PC-9 (cell line): ENCODE results near the gene DYNC1H1.

Experiments
- CTCF ChIP-seq: fragments of 200-600 bp; sonication (generic); conservative IDR thresholded peaks from 2 replicates; pipeline ENCODE4 v1.6.1; 2017; ENCODE audit warnings: mixed run types, antibody characterized with exemption, mild to moderate bottlenecking, moderate library complexity
- EZH2 ChIP-seq: fragments of 200-600 bp; sonication (generic); IDR thresholded peaks from 2 replicates; pipeline ENCODE4 v1.8.0; 2017; ENCODE audit warnings: antibody characterized with exemption, low read depth

GRCh38 chr14:101950516-101951215 lies 13.7 kb upstream of the DYNC1H1 start:
- TF ChIP-seq CTCF: no peak
- TF ChIP-seq EZH2: no peak
